COLO668 (cell line): ENCODE measurements around the gene ZNG1A.
"Not testable (repeated sequence)": the region's sequence is repeated elsewhere in the genome, so short reads cannot be mapped to it uniquely, and the experiment has no call there.

Experiments used
- DNase-seq: peaks from one replicate; lab custom pipeline; 2025; ENCODE audit not compliant: unreplicated experiment; lab: John Stamatoyannopoulos, UW

ZNG1A gene

DNA sequence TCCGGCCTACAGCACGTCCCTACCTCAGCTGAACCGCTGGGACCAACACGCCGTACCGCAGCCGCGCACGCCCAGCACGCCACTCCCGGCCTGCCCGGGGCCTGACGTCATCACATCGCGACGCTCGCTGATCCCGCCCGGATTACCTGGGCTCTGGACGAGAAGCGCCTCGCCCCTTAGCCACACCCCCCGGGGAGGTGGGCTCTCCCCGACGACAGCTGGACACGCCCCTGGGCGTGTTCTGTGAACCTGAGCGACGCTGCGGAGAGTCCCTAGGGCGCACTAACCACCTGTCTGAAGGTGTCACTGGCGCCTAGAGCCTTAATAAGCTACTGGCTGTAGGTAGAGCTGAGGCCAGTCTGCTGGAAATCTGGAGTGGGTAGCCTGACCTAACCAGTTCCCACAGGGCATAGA lies at the start of gene ZNG1A:
TSS of gene ZNG1A (minus strand) at position 87 of the 414 bp plus-strand sequence. CDS start 87 bp downstream, outside the sequence.
- DNase-seq: not testable (repeated sequence)

DNA sequence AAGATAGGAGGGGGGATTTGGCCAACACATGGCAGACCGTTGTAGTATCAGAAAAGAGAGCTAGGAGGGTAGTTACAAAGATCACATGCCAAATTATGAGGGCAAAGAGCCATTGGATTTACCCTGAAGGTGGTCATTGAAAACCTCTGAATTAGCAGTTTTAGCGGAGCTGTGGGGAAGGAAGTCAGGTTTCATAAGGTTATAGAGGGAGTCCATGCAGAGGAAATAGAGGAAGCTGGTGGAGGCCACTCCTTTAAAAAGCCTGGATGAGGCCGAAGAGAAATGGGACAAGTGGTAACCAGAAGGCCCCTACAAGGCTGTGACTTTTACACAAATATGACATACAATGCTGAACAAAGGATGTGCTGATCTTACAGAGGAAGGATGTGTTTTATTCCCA lies 49.0 kb upstream of the ZNG1A start:
- no peak for DNase-seq

DNA sequence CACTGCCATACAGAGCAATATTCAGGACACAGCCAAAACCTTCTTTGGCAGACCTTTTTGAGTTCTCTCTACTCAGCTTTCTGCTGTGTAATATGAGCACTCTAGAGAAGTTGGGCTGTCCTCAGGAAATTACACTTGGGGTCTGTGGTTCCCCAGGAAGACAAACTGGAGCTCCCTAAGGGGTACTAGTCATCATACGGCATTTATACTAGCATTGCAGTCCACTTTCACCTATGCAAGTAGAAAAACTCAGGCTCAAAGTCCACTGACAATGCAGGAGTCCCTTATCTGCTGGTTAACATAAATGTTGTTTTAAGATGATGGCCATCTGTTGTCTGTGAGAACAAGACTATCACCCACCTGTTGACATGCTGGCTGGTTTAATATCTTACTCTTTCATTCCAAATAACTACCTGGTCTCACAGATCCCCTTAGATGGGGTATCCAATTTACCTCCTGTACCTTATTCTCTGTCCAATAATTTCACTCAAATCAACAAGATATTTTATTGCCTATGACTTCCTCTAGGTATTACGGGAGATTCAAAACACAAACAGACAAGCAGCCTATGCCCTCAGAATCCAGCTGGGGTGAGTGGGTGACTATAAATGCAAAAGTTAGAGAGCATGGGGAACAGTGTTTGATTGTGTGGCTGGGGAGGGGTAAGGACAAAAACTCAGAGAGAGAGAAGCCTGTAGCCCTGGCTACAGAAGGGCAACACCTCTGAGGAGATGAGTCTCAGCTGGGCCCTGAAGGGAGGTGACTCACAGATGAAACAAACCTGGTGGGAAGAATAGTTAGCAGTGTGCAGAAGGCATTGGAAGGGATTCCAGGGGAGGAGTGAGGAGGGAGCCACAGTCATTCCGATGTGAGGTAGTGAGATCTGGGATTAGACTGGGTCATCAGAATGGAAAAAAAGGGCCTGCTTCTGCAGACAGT lies 46.0 kb upstream of the ZNG1A start:
- no peak for DNase-seq

DNA sequence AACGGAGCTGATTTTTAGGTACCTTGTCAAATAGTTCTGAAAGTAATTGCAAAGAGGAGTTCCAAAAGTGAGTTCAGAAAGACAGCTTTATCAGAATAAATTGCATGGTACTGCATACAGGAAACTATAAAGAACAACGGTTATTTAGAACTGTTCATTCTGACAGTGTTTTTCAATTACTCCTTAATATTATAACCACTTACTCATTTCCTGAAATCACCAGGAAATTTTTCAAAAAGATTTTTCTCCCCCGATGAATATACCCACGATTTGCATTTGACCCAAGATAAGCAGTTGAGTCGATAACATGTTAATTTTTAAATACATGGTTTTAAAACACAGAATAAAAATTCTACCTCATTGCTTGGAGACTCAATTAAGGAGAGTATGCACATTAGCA lies 45.2 kb upstream of the ZNG1A start:
- DNase-seq: no peak

DNA sequence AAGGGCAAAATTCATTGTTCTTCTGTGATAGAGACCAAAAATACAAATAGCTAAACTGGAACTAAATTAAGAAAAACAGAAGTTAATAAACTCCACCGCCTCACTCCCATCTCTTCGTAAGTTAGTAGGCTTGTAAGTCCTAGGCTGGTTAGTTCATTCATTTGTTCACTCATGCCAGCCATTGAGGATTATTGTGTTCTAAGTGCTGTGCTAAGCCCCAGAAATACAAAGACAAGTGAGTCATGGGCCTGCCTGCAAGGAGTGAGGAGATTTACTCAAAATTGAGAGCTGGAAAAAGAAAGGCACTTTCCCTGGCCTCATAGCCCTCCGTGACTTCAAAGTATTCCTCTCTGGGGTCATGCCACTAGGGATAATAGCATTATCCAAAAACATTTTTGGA lies 44.3 kb upstream of the ZNG1A start:
- DNase-seq: no peak

DNA sequence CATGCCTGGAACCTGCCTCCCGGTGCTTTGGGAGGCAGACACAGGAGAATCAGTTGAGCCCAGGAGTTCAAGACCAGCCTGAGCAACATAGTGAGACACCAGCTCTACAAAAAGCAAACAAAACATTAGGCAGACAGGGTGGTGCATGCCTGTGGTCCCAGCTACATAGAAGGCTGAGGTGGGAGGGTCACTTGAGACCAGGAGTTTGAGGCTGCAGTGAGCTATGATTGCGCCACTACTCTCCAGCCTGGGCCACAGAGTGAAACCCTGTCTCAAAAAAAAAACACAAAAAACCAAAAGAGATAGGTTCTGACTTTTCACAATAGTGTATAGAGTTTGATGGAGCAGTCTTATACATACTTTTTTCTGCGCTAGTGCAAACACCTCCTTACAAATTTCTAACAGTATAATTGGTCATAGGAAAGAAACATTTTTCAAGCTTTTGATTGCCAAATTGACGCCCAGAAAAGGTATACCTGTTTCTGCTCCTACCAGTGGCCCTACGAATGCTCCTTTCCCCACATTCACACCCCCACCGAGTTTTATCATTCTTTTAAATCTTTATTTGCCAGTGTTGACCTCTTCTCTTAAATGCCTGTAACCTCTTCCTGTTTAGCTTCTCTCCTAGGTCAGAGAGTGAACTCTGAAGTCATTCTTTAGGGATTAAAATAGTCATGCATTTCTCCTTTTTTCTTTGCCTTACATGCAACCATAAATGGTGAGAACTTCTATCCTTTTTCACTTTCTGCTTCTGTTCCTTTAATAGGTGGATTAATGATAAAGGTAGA lies 43.3 kb upstream of the ZNG1A start:
- no peak for DNase-seq

DNA sequence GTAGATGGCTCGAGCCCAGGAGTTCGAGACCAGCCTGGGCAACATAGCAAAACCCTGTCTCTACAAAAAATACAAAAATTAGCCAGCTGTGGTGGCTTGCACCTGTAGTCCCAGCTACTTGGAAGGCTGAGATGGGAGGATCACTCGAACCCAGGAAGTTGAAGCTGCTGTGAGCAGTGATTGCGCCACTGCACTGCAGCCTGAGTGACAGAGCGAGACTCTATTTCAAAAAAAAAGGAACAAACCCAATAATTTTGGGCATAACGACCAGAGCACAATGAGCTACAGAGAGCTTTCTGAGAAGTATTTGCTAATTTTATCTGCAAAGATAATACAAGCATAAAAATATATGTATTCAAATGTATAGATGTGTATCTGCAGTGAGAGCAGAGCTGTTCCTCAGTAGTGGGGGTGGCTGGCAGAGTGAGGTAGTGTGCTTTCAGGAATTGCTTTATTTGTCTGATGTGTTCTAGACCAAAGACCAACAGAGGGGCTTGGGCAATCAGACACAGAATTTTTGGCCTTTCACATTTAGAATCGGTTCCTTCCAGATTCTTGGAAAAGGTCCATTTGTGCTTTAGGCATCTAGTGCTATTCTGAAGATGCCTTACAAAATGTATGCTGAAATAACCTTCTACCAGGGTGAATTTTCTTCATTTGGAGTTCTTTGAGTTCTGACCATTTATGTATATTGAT lies 41.0 kb upstream of the ZNG1A start:
- DNase-seq: no peak

DNA sequence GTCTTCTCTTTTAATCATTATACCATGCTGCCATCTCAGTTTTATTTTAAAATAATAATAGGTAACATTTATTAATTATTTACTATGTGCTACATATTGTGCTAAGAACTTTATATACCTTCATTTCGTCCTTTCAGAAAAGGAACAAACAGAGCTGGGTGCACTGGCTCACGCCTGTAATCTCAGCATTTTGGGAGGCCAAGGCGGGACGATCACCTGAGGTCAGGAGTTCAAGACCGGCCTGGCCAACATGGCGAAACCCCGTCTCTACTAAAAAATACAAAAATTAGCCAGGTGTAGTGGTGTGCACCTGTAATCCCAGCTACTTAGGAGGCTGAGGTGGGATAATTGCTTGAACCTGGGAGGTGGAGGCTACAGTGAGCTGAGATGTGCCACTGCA lies 40.2 kb upstream of the ZNG1A start:
- DNase-seq: not testable (repeated sequence)

DNA sequence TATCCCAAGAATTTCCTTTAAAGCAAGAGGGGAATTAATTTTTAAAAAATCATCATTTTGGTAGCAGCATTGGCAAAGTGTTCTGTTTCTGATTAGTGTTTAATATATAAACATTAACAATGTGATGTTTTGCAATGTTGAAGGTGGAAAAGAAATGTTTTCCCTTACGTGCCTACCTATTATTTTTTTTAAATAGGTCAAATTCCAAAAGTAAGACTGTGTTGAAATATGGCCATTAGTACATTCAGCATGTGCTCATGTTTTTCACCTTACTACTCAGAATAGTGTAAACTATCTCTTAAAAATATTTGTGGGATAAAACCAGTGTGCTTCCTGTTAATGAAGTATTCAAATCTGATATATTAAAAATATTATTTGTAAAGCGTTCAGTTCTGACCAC lies 39.1 kb upstream of the ZNG1A start:
- DNase-seq: no peak

DNA sequence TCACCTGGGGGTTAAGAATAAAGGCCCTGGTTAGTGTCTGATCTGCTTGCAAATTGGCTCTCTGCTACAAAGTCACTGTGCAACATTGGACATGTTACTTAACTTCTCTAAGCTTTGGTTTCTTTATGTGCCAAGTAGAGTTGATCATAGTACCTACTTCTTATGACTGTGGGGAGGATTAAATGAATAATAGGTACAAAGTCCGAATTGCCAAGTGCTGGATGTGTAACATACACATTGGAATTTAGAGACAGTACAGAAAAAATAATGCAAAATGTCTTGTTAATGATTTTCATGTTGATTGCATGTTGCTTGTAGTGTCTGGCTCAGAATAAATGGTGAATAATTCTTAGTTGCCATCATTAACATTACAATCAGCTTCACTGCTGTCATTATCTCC lies 38.0 kb upstream of the ZNG1A start:
- DNase-seq: no peak

DNA sequence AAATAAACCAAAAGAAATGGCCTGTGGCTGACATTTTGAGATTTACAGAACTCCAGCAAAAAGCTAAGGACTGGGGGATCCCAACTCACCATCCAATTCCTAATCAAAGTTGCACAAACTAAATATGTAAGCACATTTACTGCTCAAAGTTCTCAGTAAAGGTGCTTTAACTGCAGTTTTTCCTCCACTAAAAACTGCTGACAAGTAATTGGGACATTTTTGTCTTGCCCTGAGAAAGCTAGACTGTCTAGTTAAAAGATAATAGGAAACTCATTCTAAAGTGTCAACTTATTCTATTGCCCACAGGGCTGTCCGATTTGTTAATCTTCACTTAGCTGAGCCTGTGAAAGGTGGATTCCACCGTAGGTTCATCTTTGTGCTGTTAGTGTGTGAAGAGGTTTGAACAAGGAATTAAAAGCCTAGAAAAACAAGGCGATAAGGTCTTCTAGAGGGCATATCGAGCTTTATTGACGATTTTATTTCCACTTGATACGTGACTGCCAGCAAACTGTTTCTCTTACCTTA lies 36.8 kb upstream of the ZNG1A start:
- DNase-seq: no peak

DNA sequence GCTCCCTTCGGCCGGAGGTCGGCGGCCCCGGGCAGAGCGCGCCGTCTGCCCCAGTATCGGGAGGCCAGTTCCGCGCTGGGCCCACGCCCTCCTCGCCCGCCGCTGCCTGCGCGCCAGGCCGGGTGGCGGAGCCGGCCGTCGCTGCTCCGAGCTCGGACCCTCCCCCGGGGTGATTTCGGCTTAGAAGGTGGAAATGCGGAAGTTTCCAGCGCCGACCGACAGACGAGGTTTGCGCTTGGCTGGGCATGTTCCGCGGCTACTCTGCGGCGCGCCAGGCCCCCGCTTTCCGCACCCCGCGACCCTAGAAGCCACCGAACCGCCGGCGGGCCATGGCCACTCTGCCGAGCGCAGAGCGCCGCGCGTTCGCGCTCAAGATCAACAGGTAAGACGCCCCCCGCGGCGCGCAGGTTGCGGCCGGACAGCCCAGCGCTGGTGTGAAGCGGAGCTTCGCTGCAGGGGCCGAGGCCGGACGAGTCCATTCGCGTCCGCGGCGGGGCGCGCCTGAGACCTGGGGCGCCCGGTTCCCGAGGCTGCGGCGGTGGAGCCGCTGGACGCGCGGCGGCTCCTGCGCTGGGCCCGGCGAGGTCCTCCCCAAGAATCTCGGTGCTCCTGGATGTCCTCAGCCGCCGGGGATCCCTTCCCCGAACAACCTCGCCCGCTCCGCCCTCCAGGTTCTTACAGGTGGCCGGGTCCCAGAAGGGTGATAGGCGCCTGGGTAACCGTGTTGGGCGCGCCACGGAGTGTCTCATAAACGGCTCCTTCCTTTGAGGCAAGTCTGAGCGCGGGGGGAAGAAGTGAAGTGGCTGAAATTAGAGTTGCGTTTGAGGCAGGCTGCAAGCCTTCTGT lies 36.0 kb upstream of the ZNG1A start, which contains the start of gene DOCK8:
TSS of gene DOCK8 (plus strand) at position 218 of the 846 bp plus-strand sequence. CDS start at position 330, 112 bp downstream.
- peak; percentile 86 for DNase-seq

DNA sequence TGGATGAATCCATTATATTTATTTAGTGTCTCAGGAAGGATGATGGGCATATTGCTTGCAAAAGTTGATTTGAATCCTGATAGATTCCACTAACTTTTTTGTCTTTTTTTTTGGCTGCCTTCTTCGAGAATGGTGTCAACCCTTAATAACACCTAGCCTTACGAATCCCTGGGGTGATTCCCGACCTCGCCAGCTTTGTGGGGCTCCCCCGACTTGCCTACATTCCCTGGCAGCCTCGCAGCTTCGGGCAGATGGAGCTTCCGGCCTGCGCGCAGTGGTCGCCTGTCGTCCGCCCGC lies 35.4 kb upstream of the ZNG1A start:
- DNase-seq: no peak

DNA sequence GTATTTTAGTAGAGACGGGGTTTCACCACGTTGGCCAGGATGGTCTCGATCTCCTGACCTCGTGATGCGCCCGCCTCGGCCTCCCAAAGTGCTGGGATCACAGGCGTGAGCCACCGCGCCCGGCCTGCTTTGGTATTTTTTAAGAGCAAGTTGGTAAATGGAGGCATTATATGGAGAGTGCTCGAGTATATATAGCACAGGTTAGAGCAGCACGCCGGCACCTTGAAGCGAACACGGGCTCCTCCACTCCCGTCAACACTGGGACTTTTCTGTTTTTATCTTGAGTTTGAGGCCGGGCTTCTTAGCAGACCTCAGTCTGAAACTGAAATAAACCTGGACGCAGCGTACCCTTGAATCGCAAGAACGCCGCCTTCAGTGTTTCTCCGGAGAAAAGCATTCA lies 35.0 kb upstream of the ZNG1A start:
- not testable (repeated sequence) for DNase-seq

DNA sequence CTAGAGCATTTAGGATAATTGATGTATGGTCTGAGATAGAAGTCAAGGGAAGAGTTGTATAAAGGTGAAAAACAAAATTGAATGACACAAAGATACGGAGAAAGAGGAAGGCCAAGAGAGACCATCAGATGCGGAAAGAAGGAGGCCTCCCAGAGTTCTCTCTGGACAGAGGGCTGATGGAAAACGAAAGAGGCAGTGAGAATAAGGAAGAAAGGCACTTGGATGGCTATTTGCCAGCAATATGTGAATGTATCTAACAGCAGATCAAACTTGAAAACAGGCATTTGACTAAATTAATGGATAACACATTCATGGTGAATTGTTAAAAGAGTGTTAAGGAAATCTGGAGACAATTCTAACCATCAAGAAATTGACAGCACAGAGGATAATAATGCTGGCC lies 33.4 kb upstream of the ZNG1A start:
- DNase-seq: no peak

DNA sequence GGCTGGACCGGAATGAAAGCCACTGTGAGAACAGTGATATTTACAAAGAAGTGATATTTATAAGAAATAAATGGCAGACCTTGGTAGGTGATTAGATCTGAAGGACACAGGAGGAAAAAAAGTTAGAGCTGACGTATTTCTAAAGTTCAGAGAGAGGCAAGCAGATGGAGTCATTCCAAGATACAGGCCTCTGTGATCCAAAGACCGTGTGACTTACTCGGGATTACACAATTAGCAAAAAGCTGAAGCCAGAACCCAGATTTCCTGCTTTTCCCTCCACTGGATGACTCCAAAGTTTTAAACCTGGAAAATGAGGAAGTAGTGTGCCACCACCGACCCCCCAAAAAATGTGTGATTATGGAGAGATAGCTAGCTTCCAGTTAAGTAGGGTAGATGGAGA lies 32.7 kb upstream of the ZNG1A start:
- DNase-seq: no peak

DNA sequence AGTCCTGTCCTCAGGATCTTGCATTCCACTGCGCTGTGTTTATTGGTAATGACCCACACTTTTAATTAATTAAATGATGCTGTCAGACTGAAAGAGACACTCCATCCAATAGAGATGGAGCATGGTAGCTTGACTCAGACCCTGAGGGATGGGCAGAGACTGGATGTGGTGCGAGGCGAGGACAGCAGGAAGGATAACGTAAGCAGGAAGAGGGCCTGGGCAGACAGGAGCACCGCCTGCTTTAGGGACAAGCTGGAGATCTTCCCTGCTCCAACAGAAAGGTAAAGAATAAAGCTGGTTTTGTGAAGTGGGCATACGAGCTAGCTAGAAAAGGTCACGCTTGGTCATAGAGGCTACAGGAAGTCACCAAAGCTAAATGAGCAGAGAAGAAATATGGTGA lies 32.2 kb upstream of the ZNG1A start:
- DNase-seq: no peak

DNA sequence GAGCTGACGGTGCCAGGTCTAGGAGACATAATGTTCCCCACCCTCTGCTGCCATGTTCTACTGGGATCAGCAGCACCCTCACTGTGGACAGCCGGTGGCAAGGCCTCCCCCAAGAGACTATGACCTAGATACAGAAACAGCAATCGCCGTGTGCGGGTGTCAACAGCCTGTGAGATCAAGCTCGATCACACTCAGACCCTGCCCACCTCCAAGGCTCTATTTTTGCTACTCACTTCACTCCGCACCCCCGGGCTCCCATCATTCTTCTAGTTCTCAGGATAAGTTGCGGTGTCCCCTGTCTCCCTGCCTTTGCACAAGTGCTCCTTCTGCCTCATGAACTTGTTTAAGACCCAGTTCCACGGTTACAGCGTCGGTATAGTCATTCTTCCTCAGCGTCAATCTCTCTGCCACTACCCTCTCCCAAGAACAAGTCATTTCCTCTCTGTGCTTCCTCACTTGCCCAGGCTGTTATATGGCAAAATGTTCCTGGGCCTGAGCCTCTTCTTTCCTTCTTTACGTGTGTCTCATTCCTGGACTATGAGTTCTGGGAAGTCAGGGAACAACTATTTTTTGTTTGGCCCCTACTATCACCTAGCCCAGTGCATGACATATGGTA lies 30.4 kb upstream of the ZNG1A start:
- DNase-seq: no peak

DNA sequence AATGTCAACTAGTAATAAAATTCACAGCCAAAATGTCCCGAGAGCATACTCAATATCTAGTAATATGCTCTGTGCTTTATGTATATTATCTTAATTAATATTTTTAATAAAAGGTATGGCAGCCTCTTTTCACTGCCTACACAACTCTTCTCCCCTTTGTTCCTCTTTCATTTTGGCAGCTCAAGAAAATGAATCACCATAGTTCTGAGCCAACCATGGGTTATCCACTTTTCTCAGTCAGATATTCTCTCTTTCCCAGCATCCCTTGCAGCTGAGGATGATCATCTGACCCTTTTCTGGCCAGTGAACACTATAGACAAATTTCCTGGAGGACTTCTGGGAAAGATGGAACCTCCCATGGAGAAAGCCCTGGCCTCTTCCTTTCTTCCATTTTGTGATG lies 27.6 kb upstream of the ZNG1A start:
- no peak for DNase-seq

DNA sequence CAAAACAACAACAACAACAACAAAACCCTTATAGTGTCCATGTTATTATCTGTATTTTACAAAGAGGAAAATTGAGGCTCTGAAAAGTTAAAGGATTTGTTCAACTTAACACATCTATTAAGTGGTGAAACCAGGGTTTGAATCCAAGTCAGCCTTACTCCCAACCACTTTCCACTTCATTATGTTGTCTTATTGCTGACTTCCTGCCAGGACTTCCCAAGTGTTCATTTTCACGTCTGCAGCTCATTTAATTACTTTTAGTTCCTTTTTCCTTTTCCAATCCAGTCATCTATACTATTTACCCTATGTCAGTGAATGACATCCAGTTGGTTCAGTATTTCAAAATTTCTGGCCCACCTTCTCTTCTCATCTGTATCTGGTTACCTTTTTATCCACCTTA lies 20.7 kb upstream of the ZNG1A start:
- not testable (repeated sequence) for DNase-seq
